A549 treated with CpdA at 1 μM for 4 hours (cell line): ENCODE data around the gene STK17A. TPM values are rescaled to one million over a fixed set of nuclear protein-coding genes. Genes with fewer than 3 reads are reported as not detected.

Experiments used
- total RNA-seq: library from RNA; stranded (reverse); fragments of 200-300 nt; extraction: Qiagen RNA extraction; gene quantifications from 5 replicates; pipeline ENCODE4 v1.2.3, GENCODE V29; 2022; ENCODE audit warnings: low read depth

Gene STK17A
- 36.5 to 39.1 TPM (median 37.8 TPM) in 5 replicates for total RNA-seq

DNA sequence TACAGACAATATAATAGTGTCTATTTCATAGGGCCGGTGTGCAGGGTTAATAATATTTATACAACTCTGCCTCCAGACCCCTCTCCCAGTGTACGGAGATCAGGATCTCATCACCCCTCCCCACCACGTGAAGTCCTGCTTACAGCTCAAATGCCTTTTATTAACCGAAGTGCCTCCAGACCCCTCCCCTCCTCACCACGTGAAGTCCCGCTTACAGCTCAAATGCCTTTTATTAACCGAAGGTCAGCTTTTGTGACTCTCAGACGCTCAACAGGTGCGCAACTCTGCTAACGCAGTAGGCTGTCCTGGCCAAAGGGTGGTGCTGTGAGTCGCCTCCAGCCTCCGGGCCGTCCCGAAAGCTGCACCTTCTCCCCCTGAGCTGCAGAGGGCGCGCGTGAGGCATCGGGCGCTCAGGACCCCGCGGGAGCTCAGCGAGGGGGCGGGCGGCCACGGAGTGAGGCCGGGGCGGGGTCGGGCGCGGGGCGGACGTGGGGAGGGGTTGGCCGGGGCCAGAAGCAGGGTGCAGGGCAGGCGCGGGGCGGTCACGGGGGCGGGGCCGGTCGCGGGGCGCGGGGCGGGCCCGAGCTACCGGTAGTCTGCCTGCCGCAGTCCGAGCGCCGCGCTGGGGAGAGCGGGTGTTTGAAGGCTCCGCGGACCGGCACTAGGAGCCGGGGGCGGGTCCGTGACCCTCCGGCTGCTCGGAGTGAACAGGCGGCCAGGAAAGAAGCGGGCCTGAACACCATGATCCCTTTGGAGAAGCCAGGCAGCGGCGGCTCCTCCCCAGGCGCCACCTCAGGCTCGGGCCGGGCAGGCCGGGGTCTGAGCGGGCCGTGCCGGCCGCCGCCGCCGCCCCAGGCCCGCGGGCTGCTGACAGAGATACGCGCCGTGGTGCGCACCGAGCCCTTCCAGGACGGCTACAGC lies at the start of gene STK17A:
Gene STK17A (plus strand): TSS at position 606 of the 921 bp plus-strand sequence. CDS start 136 bp downstream, at position 742.

Other genes with a start within 250 kb of the STK17A start
- 88.5 to 97.2 TPM (median 92.2 TPM) in 5 replicates for gene COA1, start 146.4 kb downstream of the STK17A start, total RNA-seq
- 67.9 to 82.0 TPM (median 70.3 TPM) in 5 replicates for gene BLVRA, start 175.6 kb downstream of the STK17A start, total RNA-seq